A673 (cell line): ENCODE results near the gene CRACR2A. TPM values are rescaled to one million over a fixed set of nuclear protein-coding genes. Genes with fewer than 3 reads are reported as not detected.

ENCODE experiments used
- BruUV-seq: library from RNA; stranded (reverse); fragments of 400-500 nt; replicated peaks from 2 replicates; lab custom pipeline; 2021; lab: Mats Ljungman, UMichigan
- CTCF ChIA-PET: fragments of 300-600 bp; sonication (Branson Sonifier 250); formaldehyde crosslinking; loops from one replicate; lab custom pipeline; 2022; ENCODE audit warnings: antibody characterized with exemption; lab: Charles Lee
- POLR2A ChIA-PET: fragments of 300-600 bp; sonication (Branson Sonifier 250); formaldehyde crosslinking; loops from one replicate; lab custom pipeline; 2022; ENCODE audit warnings: antibody characterized with exemption; ENCODE audit not compliant: low non-redundant PET; lab: Charles Lee
- DNase-seq: peaks from one replicate; pipeline ENCODE4 v3.0.0-alpha.2; 2015; ENCODE audit warnings: low spot score
- H3K27ac ChIP-seq: fragments of 200-600 bp; sonication (generic); 2 replicates; pipeline ENCODE4 v1.5.1; 2016; ENCODE audit warnings: mixed run types, low read depth, mild to moderate bottlenecking, mixed read lengths, antibody characterized with exemption, low read length; ENCODE audit not compliant: poor library complexity, severe bottlenecking
- H3K27me3 ChIP-seq: fragments of 200-600 bp; sonication (generic); replicated peaks from 2 replicates; pipeline ENCODE4 v1.6.1; 2017; ENCODE audit warnings: mixed run types, low read depth, mild to moderate bottlenecking, mixed read lengths, antibody characterized with exemption, low read length; ENCODE audit not compliant: insufficient read depth, poor library complexity
- H3K36me3 ChIP-seq: fragments of 200-600 bp; sonication (generic); 2 replicates; pipeline ENCODE4 v1.6.1; 2016; ENCODE audit warnings: mixed run types, mild to moderate bottlenecking, mixed read lengths, antibody characterized with exemption, low read length; ENCODE audit not compliant: insufficient read depth, poor library complexity, severe bottlenecking
- H3K4me1 ChIP-seq: fragments of 200-600 bp; sonication (generic); 2 replicates; pipeline ENCODE4 v1.6.1; 2017; ENCODE audit warnings: mixed run types, mild to moderate bottlenecking, mixed read lengths, antibody characterized with exemption, low read length; ENCODE audit not compliant: insufficient read depth, poor library complexity, severe bottlenecking
- H3K4me3 ChIP-seq: fragments of 200-600 bp; sonication (generic); 2 replicates; pipeline ENCODE4 v1.5.1; 2016; ENCODE audit warnings: low read depth, mixed run types, mild to moderate bottlenecking, mixed read lengths, low read length; ENCODE audit not compliant: poor library complexity, severe bottlenecking
- H3K9me3 ChIP-seq: fragments of 200-600 bp; sonication (generic); 2 replicates; pipeline ENCODE4 v1.6.1; 2016; ENCODE audit warnings: mixed run types, low read depth, mild to moderate bottlenecking, mixed read lengths, antibody characterized with exemption, low read length; ENCODE audit not compliant: poor library complexity, severe bottlenecking
- EZH2 ChIP-seq: fragments of 200-600 bp; sonication (generic); IDR thresholded peaks from 2 replicates; pipeline ENCODE4 v1.6.1; 2017; ENCODE audit warnings: borderline replicate concordance, low read depth, mild to moderate bottlenecking, mixed read lengths, antibody characterized with exemption, low read length; ENCODE audit not compliant: poor library complexity, severe bottlenecking
- intact Hi-C: fragments of 100-400 bp; cut with micrococcal nuclease; formaldehyde crosslinking; loops from one replicate; pipeline ENCODE4 v1.10.0; 2022; ENCODE audit not compliant: unreplicated experiment
- total RNA-seq: library from RNA; stranded (reverse); gene quantifications from 2 replicates; pipeline ENCODE4 v1.2.3, GENCODE V29; 2021
- TF ChIP-seq, protein P1 (sequence below): fragments of 300-800, 200-600 bp; sonication (generic); conservative IDR thresholded peaks from 2 replicates; pipeline ENCODE4 v1.5.1; 2017; ENCODE audit warnings: low read depth, mild to moderate bottlenecking, antibody characterized with exemption, low read length, moderate library complexity, mixed read lengths

CRACR2A gene
- total RNA-seq, 1 experiment from 2014 or later, result 0.13 TPM

DNA sequence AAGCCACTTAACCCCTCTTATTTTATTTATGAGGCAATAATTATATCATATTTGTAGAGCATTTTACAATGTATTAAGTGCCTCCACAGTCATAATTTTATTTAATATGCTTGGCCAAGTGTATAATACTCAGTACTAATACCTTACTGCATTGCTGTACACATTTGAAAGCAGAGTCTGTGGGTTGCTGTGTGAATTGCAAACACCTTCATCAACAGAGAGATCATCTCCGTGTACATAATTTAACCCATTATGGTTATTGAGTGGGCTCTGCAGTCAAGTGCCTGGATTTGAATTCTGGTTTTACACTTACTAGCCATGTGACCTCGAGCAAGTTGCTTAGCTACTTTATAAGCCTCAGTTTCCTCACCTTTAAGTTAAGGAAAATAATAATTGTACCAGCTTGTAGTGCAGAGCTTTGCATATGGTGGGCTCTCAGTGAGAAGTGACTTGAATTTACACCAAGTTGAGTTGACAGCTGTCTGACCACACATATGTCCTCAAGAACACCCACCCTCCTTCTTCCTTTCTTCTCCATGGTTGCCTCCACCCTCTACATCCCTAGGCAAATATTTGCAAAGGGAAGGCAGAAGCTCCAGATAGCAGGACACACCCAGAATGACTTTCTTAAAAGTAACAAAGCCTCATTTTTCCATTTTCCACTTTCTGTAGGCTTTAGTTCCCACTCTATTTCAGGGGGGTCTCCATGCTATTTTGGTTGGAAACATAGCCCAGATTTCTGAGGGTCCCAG is 12.3 kb downstream of the CRACR2A start:
- CTCF ChIA-PET, result no interaction called here
- H3K4me1 ChIP-seq, result no peaks in the 10 kb centered on the region
- H3K27me3 ChIP-seq, result peaks cover 85% of the 10 kb centered on the region
- H3K27ac ChIP-seq, result no peak overlapping the region
- DNase-seq, result no peak
- H3K4me3 ChIP-seq, result no peak overlapping the region
- H3K9me3 ChIP-seq, result no peaks in the 10 kb centered on the region
- POLR2A ChIA-PET, result interaction anchor here (0.6 kb wide), 1 partner anchor 67 kb away, joined by 3 read pairs; no protein-coding TSS in a partner anchor
- TF ChIP-seq EZH2, result no peak
- intact Hi-C loops, result no loop called here
- H3K36me3 ChIP-seq, result no peaks in the 10 kb centered on the region
- no TSS peak for BruUV-seq

- CTCF ChIA-PET, result no interaction called here
- Histone ChIP-seq H3K27me3 (peaks cover 83% of the 10 kb centered on the region), H3K4me3 (no peak overlapping the region), H3K4me1 (no peaks in the 10 kb centered on the region), H3K36me3 (no peaks in the 10 kb centered on the region), H3K9me3 (no peaks in the 10 kb centered on the region), H3K27ac (no peak overlapping the region)
- intact Hi-C loops, result no loop called here
- no peak for TF ChIP-seq EZH2
- TF ChIP-seq, protein P1, sequence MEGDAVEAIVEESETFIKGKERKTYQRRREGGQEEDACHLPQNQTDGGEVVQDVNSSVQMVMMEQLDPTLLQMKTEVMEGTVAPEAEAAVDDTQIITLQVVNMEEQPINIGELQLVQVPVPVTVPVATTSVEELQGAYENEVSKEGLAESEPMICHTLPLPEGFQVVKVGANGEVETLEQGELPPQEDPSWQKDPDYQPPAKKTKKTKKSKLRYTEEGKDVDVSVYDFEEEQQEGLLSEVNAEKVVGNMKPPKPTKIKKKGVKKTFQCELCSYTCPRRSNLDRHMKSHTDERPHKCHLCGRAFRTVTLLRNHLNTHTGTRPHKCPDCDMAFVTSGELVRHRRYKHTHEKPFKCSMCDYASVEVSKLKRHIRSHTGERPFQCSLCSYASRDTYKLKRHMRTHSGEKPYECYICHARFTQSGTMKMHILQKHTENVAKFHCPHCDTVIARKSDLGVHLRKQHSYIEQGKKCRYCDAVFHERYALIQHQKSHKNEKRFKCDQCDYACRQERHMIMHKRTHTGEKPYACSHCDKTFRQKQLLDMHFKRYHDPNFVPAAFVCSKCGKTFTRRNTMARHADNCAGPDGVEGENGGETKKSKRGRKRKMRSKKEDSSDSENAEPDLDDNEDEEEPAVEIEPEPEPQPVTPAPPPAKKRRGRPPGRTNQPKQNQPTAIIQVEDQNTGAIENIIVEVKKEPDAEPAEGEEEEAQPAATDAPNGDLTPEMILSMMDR, result no peak
- no peak for DNase-seq
- POLR2A ChIA-PET, result no interaction called here
- no TSS peak for BruUV-seq
These were observed 17.5 kb downstream of the CRACR2A start for GRCh38 chr12:3735432-3735831.

- H3K27ac ChIP-seq, result no peak overlapping the region
- intact Hi-C loops, result no loop called here
- H3K36me3 ChIP-seq, result no peaks in the 10 kb centered on the region
- TF ChIP-seq, protein P1, result no peak
- no peak for TF ChIP-seq EZH2
- no peaks in the 10 kb centered on the region for H3K4me1 ChIP-seq
- no peak overlapping the region for H3K4me3 ChIP-seq
- H3K27me3 ChIP-seq, result peaks cover 82% of the 10 kb centered on the region
- BruUV-seq, result no TSS peak
- DNase-seq, result no peak
- POLR2A ChIA-PET, result no interaction called here
- no peaks in the 10 kb centered on the region for H3K9me3 ChIP-seq
- CTCF ChIA-PET, result no interaction called here
These were observed 20.0 kb downstream of the CRACR2A start for GRCh38 chr12:3732901-3733300.

DNA sequence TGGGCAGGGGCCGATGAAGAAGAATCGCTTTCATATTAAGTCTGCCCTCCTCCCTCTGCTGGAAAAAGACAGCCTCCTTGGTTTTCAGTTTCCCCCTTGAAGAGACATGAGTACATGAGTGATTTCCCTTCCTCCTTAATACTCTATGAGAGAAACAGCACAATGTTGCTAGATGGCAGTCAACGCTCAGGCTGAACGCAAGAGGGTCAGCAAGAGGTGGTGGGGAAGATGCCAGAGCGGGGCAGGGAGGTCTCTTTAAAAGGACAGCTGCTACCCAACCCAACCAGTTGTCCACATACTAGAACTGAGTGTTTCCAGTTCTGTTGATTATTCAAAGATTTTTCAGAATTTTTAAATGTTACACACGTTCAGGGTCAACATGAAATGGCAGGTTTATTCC is 22.8 kb downstream of the CRACR2A start:
- H3K27ac ChIP-seq, result no peak overlapping the region
- BruUV-seq, result no TSS peak
- CTCF ChIA-PET, result no interaction called here

More for the DNA sequence above, 22.8 kb downstream of the CRACR2A start:
- H3K4me3 ChIP-seq, result no peak overlapping the region
- POLR2A ChIA-PET, result no interaction called here
- H3K36me3 ChIP-seq, result no peaks in the 10 kb centered on the region
- TF ChIP-seq, protein P1, result no peak
- no peak for TF ChIP-seq EZH2
- DNase-seq, result no peak
- intact Hi-C loops, result no loop called here
- H3K9me3 ChIP-seq, result no peaks in the 10 kb centered on the region
- peaks cover 79% of the 10 kb centered on the region for H3K27me3 ChIP-seq
- no peaks in the 10 kb centered on the region for H3K4me1 ChIP-seq
